GM19468 (cell line): ENCODE results near the gene SEC22C.
"Not testable (repeated sequence)": the region's sequence is repeated elsewhere in the genome, so short reads cannot be mapped to it uniquely, and the experiment has no call there.

ENCODE experiments used
- ATAC-seq: cut with Tn5 transposase; IDR thresholded peaks from one replicate; pipeline ENCODE4 v1.9.1; 2021; ENCODE audit warnings: mild to moderate bottlenecking, moderate library complexity, moderate number of reproducible peaks; ENCODE audit not compliant: unreplicated experiment; ENCODE audit errors: extremely low read depth

Gene SEC22C

DNA sequence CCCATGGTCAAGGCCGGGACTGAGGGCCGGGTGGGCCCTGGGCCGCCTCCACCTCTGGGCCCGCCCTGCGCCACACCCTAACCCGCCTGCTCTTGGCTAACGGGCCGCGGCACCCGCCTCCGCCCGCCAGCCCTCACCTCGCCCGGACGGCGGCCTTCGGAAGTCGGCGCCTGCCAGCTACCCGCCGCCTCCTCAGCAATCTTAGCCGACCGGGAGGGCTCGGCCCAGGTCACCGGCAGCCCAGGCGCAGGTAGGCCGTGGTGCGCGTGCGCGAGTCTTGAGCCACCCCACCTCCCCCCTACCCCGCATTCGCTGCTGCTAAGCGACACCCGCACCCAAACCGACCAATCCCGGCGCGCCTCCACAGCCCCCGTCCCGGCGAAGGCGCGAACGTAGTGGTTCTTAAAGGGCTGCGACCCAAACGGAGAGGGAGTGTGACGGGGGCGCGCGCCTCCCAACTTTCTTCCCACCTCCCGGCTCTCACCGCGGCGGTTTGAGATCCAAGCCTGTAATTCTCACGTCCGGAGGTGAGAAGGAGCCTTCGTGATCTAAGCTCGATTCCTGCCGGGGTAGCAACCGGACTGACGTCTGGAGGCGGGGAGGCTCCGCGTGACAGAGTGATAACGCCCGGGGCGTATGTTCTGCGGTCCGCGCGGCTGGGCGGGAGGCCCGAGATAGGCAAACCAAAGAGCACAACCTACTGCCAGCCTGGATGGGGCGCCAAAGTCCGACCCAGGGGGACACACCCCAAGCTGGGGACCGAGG is at the start of gene SEC22C:
Gene SEC22C (minus strand): TSS at position 259 of the 765 bp plus-strand sequence. CDS start 12,921 bp downstream, outside the sequence.
- ATAC-seq = peak; percentile 76

DNA sequence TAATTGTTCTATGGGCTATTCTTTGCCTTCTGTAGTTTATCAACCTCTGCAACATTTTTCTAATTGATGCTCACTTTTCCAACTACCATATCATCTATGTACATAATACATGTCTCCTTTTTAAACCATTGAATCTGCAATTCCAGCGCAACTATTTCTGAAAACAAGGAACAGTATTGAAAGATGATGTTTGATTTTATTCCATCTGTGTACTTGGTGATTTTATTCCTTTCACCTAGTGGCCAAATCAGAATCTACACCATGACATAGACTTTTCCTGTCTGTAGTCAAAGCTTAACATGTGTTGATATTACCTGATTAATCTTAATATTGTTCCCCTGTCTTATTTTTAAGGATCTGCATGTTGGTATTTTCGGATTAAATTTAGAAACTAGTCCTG is 31.7 kb upstream of the SEC22C start:
- ATAC-seq = no peak

GRCh38 chr3:42612928-42613327 is 31.2 kb upstream of the SEC22C start:
- ATAC-seq = no peak

GRCh38 chr3:42612217-42612616 is 30.4 kb upstream of the SEC22C start:
- no peak for ATAC-seq

DNA sequence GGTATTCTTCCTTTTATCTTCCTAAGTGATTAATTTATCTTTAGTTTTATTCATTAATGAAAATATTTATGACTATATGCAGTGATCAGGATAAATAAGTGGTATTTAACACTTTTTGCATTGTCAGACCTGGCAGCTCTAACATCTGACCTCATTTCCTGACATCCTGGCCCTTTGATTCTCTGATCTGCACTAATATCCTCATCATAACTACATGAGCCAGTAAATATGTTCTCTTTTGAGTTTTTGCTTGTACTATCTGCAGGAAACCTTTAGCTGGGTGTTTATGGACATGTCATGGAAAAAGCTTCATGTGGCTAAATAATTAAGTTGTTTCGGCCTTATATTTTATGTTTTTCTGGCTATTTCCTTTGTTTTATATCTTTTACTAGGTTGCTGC is 29.2 kb upstream of the SEC22C start:
- ATAC-seq = no peak

GRCh38 chr3:42608581-42608980 is 26.8 kb upstream of the SEC22C start:
- no peak for ATAC-seq

DNA sequence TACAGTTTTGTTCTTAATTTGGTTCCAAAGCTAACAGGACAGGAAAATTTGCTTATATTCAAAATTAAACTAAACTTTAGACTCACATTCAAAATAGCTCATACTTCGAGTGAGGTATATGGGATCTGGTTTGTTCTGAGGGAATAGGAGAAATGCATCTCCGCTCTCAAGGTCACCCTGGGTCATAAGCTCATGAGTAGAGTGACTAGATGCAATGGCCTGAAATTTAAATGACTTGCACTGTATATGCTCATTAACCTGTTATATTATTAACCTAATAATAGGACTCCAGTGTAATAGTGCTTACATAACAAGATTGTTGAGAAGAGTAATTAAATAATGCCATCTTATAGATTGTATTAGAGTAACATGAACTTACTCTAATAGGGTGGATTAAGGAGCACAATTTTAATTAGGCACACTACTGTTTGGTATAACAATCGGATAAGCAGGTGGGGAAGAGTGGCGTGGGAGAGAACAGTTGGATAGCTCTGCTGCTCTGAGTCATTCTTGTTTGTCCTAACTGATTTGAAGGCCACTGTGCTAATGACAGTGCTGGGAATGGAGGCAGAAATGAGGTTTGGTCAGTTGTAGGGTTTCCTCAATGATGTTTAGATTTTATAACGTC is 23.9 kb upstream of the SEC22C start:
- no peak for ATAC-seq

DNA sequence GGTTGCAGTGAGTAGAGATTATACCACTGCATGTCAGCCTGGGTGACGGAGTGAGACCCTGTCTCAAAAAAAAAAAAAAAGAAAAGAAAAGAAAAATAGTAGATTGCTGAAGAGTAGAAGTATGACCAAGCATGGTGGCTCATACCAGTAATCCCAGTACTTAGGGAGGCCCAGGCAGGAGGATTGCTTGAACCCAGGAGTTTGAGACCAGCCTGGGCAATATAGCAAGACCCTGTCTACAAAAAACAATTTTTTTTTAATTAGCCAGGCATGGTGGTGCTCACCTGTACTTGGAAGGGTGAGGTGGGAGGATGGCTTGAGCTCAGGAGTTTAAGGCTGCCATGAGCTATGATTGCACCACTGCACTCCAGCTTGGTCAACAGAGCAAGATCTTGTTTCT is 21.2 kb upstream of the SEC22C start:
- ATAC-seq = no peak

DNA sequence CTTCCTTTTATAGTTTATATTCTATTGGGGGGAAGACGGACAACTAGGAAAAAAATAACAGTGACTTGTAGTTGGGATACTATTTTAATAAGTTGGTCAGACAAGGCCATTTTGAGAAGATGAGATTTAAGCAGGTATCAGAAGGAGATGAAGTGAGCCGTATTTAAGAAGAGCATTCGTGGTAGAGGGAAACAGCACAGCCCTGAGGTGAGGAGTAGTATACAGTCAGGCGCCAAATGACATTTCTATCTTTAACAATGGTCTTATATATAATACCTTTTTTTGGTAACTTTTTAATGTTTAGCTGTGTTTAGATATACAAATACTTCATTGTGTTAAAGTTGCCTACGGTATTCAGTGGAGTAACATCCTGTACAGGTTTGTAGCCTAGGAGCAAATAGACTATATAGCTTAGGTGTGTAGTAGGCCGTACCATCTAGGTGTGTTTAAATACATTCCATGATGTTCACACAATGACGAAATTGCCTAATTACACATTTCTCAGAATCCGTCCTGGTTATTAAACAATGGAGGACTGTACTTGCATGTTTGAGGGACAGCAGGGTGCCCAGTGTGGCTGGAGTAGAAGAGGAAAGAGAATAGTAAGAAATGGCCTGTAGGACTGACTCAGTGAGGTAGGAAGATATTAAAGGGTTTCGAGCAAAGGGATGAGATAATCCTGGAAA is 20.3 kb upstream of the SEC22C start:
- ATAC-seq = no peak

DNA sequence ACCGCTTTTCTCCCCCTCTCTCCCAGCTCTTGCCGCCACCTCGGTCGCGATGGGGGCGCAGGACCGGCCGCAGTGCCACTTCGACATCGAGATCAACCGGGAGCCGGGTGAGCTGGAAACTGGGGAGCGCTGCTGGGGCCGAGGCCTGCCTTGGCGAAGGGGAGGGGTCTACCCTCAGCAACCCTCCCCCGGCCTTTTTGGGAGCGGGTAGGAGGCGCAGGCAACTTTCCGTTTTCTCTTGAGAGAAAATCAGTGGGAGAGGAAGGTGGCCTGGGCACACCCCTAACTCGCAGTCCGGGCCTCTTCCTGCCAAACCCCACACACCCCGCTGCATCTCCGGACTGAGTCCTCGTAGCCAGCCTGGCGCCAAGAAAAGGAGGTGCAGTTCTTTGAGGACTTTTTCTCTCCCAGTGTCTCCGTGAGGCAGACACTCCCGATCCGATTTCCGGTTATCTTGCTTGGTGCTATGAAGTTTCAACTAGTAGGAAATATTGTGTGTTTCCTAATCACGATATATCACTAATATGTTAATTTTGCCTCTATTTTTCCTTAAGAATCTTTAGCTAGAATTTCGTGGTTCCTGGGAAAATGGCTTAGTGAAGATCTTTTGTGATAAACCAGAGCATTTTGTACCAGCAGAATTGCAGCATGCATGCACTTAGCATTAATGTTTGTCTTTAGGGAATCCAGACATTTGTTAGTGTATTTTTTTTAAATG is 19.4 kb upstream of the SEC22C start:
- no peak for ATAC-seq

- ATAC-seq = peak; percentile 64
Observed at GRCh38 chr3:42600111-42600957, 18.6 kb upstream of the SEC22C start, which contains the start of gene NKTR. NKTR (plus strand) TSS chr3:42600686; CDS start chr3:42601007, 321 bp downstream.

- not testable (repeated sequence) for ATAC-seq
Observed at GRCh38 chr3:42597098-42597497, 15.3 kb upstream of the SEC22C start.

DNA sequence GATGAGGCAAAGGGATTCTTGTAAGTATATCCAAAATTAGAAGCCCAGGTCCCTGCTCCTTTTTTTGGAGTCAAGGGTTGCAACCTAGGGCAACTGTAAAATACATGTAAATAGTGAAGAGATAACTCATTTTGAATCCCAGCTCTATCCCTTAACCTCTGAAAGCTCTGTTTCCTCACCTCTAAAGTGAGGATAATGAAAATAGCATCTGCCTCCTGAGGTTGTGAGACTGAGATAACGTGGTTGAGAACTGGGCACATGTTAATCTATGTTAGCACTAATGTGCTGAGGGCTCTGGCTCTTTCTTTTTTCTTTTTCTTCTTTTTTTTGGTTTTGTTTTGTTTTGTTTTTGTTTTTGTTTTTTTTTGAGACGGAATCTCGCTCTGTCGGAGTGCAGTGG is 13.9 kb upstream of the SEC22C start:
- no peak for ATAC-seq

GRCh38 chr3:42593635-42594034 is 11.9 kb upstream of the SEC22C start:
- ATAC-seq = no peak

DNA sequence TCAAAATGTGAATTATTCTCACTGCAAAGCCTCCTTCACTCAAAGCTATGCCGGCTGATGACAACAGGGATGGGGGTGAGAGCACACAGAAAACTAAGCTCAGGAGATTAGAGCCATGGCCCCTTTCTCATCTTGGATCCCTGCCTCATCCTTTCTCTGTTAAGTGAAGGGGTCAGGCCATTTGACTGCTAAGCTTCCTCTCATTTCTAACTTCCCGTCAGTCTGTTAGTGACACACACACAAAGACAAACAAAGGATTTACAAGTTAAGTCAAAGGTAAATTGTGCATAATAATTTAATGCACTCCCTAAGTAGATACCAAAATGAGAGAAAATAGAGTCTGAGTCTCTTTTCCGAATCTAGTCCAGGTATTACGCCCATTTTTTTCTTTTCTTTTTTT is 10.0 kb upstream of the SEC22C start:
- ATAC-seq = no peak

DNA sequence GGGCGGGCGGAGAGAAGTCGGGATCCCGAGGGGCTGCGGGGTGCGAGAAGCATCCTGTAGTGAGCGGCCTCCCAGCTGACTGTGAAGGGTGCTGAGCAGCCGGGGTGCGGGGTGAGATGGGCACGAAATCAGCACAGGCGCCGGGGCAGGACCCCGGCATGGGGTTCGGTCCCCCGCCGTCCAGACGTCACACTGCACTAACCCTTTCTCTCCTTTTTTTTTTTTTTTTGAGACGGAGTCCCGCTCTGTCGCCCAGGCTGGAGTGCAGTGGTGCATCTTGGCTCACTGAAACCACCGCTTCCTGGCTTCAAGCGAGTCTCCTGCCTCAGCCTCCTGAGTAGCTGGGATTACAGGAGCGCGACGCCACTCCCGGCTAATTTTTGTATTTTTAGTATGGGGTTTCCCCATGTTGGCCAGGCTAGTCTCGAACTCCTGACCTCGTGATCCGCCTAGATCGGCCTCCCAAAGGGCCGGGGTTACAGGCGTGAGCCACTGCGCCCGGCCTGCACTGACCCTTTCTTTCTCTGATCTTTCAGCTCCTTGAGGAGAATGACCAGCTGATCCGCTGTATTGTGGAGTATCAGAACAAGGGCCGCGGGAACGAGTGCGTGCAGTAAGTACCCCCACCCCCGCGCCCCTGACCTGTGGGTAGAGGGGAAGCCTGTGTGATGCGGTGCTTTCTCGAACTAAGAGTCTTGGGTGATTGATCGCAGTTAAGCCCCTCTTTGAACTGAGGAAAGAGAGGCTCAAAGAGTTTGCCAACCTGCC is 9.4 kb upstream of the SEC22C start:
- ATAC-seq = no peak

GRCh38 chr3:42589382-42590109 is 7.8 kb upstream of the SEC22C start:
- no peak for ATAC-seq

GRCh38 chr3:42588625-42589024 is 6.9 kb upstream of the SEC22C start:
- no peak for ATAC-seq
